ENCODE measurements around the gene RNF222.
"Not testable (repeated sequence)": the region's sequence is repeated elsewhere in the genome, so short reads cannot be mapped to it uniquely, and the experiment has no call there.

DNA sequence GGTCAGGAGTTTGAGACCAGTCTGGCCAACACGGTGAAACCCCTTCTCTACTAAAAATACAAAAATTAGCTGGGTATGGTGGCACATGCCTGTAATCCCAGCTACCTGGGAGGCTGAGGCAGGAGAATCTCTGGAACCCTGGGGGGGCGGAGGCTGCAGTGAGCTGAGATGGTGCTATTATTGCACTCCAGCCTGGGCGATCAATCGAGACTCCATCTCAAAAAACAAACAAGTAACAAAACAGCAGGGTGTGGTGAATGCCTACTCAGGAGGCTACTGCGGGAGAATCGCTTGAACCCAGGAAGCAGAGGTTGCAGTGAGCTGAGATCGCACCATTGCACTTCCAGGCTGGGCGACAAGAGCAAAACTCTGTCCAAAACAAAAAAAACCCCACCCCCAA lies 19.5 kb downstream of the RNF222 start:
- not testable (repeated sequence) for TF ChIP-seq EP300 (conservative IDR thresholded peaks at IDR 0.05; ENCODE audit: poor library complexity, severe bottlenecking); EZH2 (IDR thresholded peaks at IDR 0.05; ENCODE audit: borderline replicate concordance, insufficient read depth, low read length, poor library complexity, severe bottlenecking); POLR2AphosphoS5 (IDR thresholded peaks at IDR 0.05); RAD21 (conservative IDR thresholded peaks at IDR 0.05); MXI1 (conservative IDR thresholded peaks at IDR 0.05; ENCODE audit: poor library complexity, severe bottlenecking); TAF1 (IDR thresholded peaks at IDR 0.05; ENCODE audit: low read depth)
- TF ChIP-seq, protein P1, sequence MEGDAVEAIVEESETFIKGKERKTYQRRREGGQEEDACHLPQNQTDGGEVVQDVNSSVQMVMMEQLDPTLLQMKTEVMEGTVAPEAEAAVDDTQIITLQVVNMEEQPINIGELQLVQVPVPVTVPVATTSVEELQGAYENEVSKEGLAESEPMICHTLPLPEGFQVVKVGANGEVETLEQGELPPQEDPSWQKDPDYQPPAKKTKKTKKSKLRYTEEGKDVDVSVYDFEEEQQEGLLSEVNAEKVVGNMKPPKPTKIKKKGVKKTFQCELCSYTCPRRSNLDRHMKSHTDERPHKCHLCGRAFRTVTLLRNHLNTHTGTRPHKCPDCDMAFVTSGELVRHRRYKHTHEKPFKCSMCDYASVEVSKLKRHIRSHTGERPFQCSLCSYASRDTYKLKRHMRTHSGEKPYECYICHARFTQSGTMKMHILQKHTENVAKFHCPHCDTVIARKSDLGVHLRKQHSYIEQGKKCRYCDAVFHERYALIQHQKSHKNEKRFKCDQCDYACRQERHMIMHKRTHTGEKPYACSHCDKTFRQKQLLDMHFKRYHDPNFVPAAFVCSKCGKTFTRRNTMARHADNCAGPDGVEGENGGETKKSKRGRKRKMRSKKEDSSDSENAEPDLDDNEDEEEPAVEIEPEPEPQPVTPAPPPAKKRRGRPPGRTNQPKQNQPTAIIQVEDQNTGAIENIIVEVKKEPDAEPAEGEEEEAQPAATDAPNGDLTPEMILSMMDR (IDR thresholded peaks at IDR 0.05; ENCODE audit: poor library complexity, severe bottlenecking): not testable (repeated sequence)

Data from neural cell (in vitro differentiated cells).